DND-41 (cell line): ENCODE data around the gene OR51M1.

Experiments used
- ATAC-seq: fragments of 200-7000 bp; cut with Tn5 transposase; 3 replicates; pipeline ENCODE4 v1.9.1; 2021; ENCODE audit warnings: low read depth; ENCODE audit not compliant: insufficient read depth
- DNase-seq: peaks from one replicate; pipeline ENCODE4 v3.0.0-alpha.2; 2020
- H2AFZ ChIP-seq: 2 replicates; pipeline ENCODE4 v1.6.0; 2012; ENCODE audit warnings: low read depth, low read length
- H3K27ac ChIP-seq: 2 replicates; pipeline ENCODE4 v1.5.1; 2012; ENCODE audit warnings: low read length, inconsistent platforms
- H3K27me3 ChIP-seq: fragments of 200-600 bp; sonication (generic); 2 replicates; pipeline ENCODE4 v1.6.0; 2012; ENCODE audit warnings: low read length, mild to moderate bottlenecking, inconsistent platforms; ENCODE audit not compliant: insufficient read depth, poor library complexity
- H3K36me3 ChIP-seq: 2 replicates; pipeline ENCODE4 v1.5.1; 2012; ENCODE audit warnings: low read length, inconsistent platforms; ENCODE audit not compliant: insufficient read depth
- H3K4me1 ChIP-seq: 2 replicates; pipeline ENCODE4 v1.5.1; 2012; ENCODE audit warnings: mild to moderate bottlenecking, low read length; ENCODE audit not compliant: insufficient read depth
- H3K4me2 ChIP-seq: 2 replicates; pipeline ENCODE4 v1.6.0; 2012; ENCODE audit warnings: mild to moderate bottlenecking, moderate library complexity, low read length, inconsistent platforms; ENCODE audit not compliant: insufficient read depth
- H3K4me3 ChIP-seq, 2 experiments: fragments of 200-600 bp in 1 of 2; shearing (Covaris generic) in 1 of 2; 2 replicates each; pipeline ENCODE4 v1.5.1; 2012 to 2016; ENCODE audit warnings: inconsistent platforms in 2 of 2, low read length in 2 of 2, mild to moderate bottlenecking in 2 of 2, low read depth in 1 of 2, moderate library complexity in 1 of 2
- H3K79me2 ChIP-seq: 2 replicates; pipeline ENCODE4 v1.6.0; 2012; ENCODE audit warnings: low read length, inconsistent platforms; ENCODE audit not compliant: insufficient read depth
- H3K9ac ChIP-seq: 2 replicates; pipeline ENCODE4 v1.6.0; 2012; ENCODE audit warnings: low read depth, mild to moderate bottlenecking, inconsistent platforms, low read length, moderate library complexity
- H3K9me3 ChIP-seq: 2 replicates; pipeline ENCODE4 v1.5.1; 2012; ENCODE audit warnings: low read length, moderate library complexity, mild to moderate bottlenecking, inconsistent platforms; ENCODE audit not compliant: insufficient read depth, severe bottlenecking
- H4K20me1 ChIP-seq: 2 replicates; pipeline ENCODE4 v1.6.0; 2012; ENCODE audit warnings: low read length; ENCODE audit not compliant: insufficient read depth
- EZH2 ChIP-seq: IDR thresholded peaks from 3 replicates; pipeline ENCODE4 v1.6.1; 2012; ENCODE audit warnings: borderline replicate concordance, low read depth, mild to moderate bottlenecking, moderate library complexity, low read length, inconsistent platforms; ENCODE audit not compliant: severe bottlenecking
- TF ChIP-seq, protein P1 (sequence below): IDR thresholded peaks from 2 replicates; pipeline ENCODE4 v1.5.1; 2012; ENCODE audit warnings: borderline replicate concordance, low read length, moderate library complexity, mild to moderate bottlenecking; ENCODE audit not compliant: poor library complexity, severe bottlenecking; ENCODE audit errors: extremely low read depth

The OR51M1 gene

DNA sequence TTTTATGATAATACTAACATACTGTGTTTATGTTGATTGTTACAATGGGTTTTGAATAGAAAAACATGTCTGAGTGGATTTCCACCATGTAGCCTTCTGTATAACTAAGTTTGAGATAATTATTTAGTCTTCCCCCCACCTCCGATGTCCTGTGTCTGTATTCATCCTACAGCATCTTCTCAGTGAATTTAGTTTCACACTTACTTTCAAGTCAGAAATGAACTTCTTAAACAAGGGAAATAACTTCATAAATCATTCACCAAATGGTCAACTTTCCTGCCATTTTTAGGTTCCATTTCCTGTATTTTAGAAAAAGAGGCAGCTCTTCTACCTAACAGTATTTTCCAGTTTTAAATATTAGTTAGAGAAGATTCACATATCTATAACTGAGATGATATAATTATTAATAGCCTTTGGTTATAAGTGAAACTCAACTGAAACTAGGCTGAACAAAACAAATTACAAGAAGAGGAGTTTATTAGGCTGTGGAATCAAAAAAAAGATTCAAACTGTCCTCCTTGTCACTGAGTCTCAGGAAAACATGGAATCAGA is 43.8 kb upstream of the OR51M1 start:
- Histone ChIP-seq H4K20me1 (no peaks in the 10 kb centered on the region), H3K9ac (no peak overlapping the region), H3K27me3 (no peaks in the 10 kb centered on the region), H3K4me2 (no peak overlapping the region), H3K9me3 (no peaks in the 10 kb centered on the region), H3K27ac (no peak overlapping the region), H3K4me1 (no peaks in the 10 kb centered on the region), H3K4me3 (no peak overlapping the region), H3K36me3 (no peaks in the 10 kb centered on the region), H3K79me2 (no peaks in the 10 kb centered on the region), H2AFZ (no peak overlapping the region)
- TF ChIP-seq, protein P1, sequence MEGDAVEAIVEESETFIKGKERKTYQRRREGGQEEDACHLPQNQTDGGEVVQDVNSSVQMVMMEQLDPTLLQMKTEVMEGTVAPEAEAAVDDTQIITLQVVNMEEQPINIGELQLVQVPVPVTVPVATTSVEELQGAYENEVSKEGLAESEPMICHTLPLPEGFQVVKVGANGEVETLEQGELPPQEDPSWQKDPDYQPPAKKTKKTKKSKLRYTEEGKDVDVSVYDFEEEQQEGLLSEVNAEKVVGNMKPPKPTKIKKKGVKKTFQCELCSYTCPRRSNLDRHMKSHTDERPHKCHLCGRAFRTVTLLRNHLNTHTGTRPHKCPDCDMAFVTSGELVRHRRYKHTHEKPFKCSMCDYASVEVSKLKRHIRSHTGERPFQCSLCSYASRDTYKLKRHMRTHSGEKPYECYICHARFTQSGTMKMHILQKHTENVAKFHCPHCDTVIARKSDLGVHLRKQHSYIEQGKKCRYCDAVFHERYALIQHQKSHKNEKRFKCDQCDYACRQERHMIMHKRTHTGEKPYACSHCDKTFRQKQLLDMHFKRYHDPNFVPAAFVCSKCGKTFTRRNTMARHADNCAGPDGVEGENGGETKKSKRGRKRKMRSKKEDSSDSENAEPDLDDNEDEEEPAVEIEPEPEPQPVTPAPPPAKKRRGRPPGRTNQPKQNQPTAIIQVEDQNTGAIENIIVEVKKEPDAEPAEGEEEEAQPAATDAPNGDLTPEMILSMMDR = no peak
- TF ChIP-seq EZH2 = no peak
- DNase-seq (no peak), ATAC-seq (no peak)

DNA sequence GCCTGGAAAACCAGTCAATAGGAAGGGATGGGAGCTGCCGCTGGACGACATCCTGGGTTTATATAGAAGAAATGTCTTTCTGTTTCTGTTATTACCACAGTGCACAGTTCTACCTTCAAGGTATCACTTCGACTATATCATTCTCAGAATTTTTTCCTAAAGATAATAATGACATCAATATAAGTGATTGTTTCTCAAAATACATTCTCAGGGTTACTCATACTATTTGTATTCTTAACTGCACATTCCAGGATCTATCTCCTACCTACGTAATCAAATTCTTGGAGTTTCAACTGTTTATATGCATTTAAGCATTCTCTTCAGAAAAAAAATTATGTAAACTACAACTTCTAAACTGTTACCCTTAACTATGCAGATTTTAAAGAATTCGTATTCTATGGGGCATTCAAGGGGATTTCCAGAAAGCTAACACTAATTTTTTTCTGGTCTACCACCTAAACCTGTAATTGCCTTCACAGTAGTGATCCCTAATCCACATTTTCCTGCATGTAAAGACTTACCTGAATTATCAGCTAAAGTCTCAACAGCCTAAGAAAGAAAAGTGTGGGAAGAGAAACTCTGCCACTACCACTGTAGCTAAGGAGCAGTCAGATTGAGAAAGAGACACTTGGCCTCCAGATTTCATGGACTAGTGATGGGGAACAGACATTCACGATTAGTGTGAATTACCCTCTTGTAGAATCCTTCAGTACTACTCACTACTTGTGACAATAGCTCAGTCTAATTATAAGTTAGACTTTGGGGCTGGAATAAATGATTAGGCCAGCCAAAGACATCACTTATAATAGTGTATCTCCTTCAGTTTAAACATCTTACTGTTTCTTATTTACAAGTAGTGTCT is 39.9 kb upstream of the OR51M1 start, which contains the start of gene OR51B5:
Gene OR51B5 (minus strand): TSS at position 51 of the 862 bp plus-strand sequence. CDS start 0 bp downstream, at position 51.
- Histone ChIP-seq H3K9me3 (no peaks in the 10 kb centered on the region), H3K4me2 (no peak within 1 kb of the TSS), H3K27me3 (no peaks in the 10 kb centered on the region), H3K9ac (no peak within 1 kb of the TSS), H3K4me1 (no peaks in the 10 kb centered on the region), H3K79me2 (no peaks in the 10 kb centered on the region), H4K20me1 (no peaks in the 10 kb centered on the region), H3K4me3 (no peak within 1 kb of the TSS), H3K27ac (no peak within 1 kb of the TSS), H2AFZ (no peak within 1 kb of the TSS), H3K36me3 (no peaks in the 10 kb centered on the region)
- ATAC-seq (no peak), DNase-seq (no peak)
- TF ChIP-seq, protein P1 = no peak
- no peak for TF ChIP-seq EZH2

DNA sequence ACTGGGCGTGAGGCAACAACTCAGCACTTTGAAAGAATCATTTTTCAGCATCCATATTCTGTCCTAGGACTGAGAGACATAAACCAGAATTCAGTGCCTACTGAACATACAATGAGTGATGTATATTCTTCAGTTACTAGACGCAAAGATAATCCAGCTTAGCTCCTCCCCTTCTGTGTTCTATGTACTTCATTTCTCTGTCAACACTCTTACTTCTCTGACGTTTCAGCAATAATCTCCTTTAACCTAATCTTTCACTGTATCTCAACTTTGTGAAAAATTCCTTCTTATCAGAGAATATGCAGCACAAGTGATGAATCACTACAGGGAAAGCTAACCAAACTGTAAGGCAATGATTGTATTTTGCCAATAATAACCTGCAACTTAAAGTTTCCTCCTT is 37.8 kb upstream of the OR51M1 start:
- Histone ChIP-seq H3K9me3 (no peaks in the 10 kb centered on the region), H4K20me1 (no peaks in the 10 kb centered on the region), H3K36me3 (no peaks in the 10 kb centered on the region), H3K4me3 (no peak overlapping the region), H3K27me3 (no peaks in the 10 kb centered on the region), H3K4me1 (no peaks in the 10 kb centered on the region), H2AFZ (no peak overlapping the region), H3K4me2 (no peak overlapping the region), H3K9ac (no peak overlapping the region), H3K79me2 (no peaks in the 10 kb centered on the region), H3K27ac (no peak overlapping the region)
- TF ChIP-seq, protein P1 = no peak
- TF ChIP-seq EZH2 = no peak
- no peak for DNase-seq
- no peak for ATAC-seq
